Thoracic aorta (tissue), 2 donors: ENCODE results near the gene L3MBTL2. TPM values are rescaled to one million over a fixed set of nuclear protein-coding genes. Genes with fewer than 3 reads are reported as not detected.
"Not testable (repeated sequence)": the region's sequence is repeated elsewhere in the genome, so short reads cannot be mapped to it uniquely, and the experiment has no call there.

Source experiments
- ATAC-seq: fragments of 150-250 bp; one replicate; pipeline ENCODE4 v1.8.0; 2017; ENCODE audit warnings: low read depth; ENCODE audit not compliant: insufficient number of reproducible peaks, low FRiP score
- DNase-seq: peaks from one replicate; pipeline ENCODE4 v3.0.0-alpha.2; 2020; ENCODE audit warnings: low spot score
- H3K27ac ChIP-seq, 2 donors: fragments of 200-600 bp; sonication (generic); 1 replicate in 1 of 2; 2 replicates in 1 of 2; pipeline ENCODE4 v1.5.1; 2016; ENCODE audit warnings: mild to moderate bottlenecking in 2 of 2, moderate library complexity in 2 of 2
- H3K27me3 ChIP-seq: fragments of 200-600 bp; sonication (generic); replicated peaks from 2 replicates; pipeline ENCODE4 v1.6.0; 2016; ENCODE audit warnings: mild to moderate bottlenecking; ENCODE audit not compliant: insufficient read depth
- H3K36me3 ChIP-seq: fragments of 200-600 bp; sonication (generic); one replicate; pipeline ENCODE4 v1.5.1; 2016
- H3K4me1 ChIP-seq, 2 donors: fragments of 200-600 bp; sonication (generic); 1 replicate in 1 of 2; 2 replicates in 1 of 2; pipeline versions ENCODE4 v1.5.1 to v1.6.0; 2016; ENCODE audit warnings: low read depth in 2 of 2, mild to moderate bottlenecking in 1 of 2; ENCODE audit not compliant: control insufficient read depth in 1 of 2
- H3K4me3 ChIP-seq: fragments of 200-600 bp; sonication (generic); 2 replicates; pipeline ENCODE4 v1.5.1; 2016; ENCODE audit warnings: mild to moderate bottlenecking
- H3K9me3 ChIP-seq: fragments of 200-600 bp; sonication (generic); 2 replicates; pipeline ENCODE4 v1.5.1; 2016
- total RNA-seq, 2 donors: library from RNA; depleted of rRNA; stranded (reverse); fragments of >200 nt; gene quantifications; one replicate each; pipeline versions ENCODE4 v1.1.0 to v1.2.3, GENCODE V29; 2016
- TF ChIP-seq, protein P1 (sequence below): fragments of 200-600 bp; sonication (generic); IDR thresholded peaks from one replicate; pipeline ENCODE4 v1.5.1; 2019; ENCODE audit warnings: antibody characterized with exemption

L3MBTL2 gene
- total RNA-seq, 2 donors from 2014 or later, result 14.8 to 21.4 TPM

DNA sequence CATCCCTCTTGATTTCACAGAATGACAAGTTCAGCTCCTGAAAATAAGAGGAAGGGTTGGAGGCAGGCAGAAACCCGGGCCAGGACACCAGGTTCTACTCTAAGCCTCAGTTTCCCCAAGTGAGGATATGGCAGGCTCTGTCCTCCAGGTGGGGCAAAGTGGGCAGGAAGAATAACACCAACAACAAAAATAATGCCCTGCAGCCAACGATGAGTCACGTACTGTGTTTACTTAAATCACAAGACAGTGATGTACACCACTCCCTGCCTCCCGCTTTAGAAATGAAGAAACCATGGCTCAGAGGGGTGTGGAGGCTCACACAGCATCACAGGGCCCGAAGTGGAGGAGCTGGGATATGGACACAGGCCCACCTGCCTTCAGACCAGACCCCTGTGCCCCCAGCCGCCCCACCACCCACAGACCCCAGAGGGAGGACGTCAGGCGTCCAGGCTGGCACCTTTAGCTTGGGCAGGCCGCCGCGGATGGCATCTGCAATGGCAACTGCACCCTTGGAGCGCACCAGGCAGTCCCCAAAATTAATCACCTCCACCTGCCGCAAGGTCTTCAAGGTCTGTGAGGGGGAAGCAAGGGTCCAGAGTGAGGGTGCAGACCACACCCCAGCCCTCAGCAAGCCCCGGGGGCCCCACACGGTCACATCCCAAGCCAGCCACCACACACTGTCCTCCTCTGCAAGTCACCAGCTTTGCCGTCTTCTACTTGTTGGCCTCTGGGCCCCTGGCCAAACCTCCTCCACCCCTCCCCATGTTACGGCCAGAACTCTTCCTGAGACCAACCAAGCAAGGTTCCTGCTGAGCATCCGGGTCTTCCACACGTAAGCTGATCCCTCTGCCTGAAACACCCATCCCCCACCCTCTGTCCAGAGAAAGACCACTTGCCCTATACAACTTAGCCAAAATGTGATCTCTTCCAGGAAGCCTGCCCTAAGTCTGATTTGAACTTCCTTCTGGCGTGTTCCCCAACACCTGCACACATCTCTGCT, 51.4 kb downstream of the L3MBTL2 start:
- H3K4me1 ChIP-seq, result no peaks in the 10 kb centered on the region
- H3K27ac ChIP-seq, result no peak overlapping the region
- TF ChIP-seq, protein P1, sequence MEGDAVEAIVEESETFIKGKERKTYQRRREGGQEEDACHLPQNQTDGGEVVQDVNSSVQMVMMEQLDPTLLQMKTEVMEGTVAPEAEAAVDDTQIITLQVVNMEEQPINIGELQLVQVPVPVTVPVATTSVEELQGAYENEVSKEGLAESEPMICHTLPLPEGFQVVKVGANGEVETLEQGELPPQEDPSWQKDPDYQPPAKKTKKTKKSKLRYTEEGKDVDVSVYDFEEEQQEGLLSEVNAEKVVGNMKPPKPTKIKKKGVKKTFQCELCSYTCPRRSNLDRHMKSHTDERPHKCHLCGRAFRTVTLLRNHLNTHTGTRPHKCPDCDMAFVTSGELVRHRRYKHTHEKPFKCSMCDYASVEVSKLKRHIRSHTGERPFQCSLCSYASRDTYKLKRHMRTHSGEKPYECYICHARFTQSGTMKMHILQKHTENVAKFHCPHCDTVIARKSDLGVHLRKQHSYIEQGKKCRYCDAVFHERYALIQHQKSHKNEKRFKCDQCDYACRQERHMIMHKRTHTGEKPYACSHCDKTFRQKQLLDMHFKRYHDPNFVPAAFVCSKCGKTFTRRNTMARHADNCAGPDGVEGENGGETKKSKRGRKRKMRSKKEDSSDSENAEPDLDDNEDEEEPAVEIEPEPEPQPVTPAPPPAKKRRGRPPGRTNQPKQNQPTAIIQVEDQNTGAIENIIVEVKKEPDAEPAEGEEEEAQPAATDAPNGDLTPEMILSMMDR, result no peak
- no peaks in the 10 kb centered on the region for H3K9me3 ChIP-seq
- ATAC-seq, result no peak
- H3K36me3 ChIP-seq, result peaks cover 59% of the 10 kb centered on the region
- no peaks in the 10 kb centered on the region for H3K27me3 ChIP-seq
- H3K4me3 ChIP-seq, result no peak overlapping the region
- no peak for DNase-seq

DNA sequence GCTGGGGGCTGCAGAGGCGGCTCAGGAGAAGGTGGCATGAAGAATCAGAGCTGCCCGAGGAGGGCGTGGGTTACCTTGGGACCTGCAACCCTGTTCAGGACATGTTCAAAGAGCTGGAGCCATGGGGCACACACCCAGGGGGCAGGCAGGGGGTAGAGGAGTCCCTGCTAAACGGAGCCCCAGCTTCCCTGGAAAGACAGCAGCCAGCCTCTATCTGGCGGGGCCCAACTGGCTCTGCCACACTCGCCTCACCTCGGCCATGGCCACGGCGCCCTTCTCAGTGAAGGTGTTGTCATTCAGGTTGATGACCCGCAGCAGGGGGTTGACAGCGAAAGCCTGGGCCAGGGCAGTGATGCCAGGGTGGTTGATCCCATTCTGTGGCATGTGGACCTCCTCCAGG, 52.6 kb downstream of the L3MBTL2 start:
- H3K4me3 ChIP-seq, result no peak overlapping the region
- no peak overlapping the region for H3K27ac ChIP-seq
- H3K9me3 ChIP-seq, result no peaks in the 10 kb centered on the region
- H3K27me3 ChIP-seq, result no peaks in the 10 kb centered on the region
- TF ChIP-seq, protein P1, result no peak
- H3K36me3 ChIP-seq, result peaks cover 64% of the 10 kb centered on the region
- DNase-seq (no peak), ATAC-seq (no peak)
- H3K4me1 ChIP-seq, result no peaks in the 10 kb centered on the region

DNA sequence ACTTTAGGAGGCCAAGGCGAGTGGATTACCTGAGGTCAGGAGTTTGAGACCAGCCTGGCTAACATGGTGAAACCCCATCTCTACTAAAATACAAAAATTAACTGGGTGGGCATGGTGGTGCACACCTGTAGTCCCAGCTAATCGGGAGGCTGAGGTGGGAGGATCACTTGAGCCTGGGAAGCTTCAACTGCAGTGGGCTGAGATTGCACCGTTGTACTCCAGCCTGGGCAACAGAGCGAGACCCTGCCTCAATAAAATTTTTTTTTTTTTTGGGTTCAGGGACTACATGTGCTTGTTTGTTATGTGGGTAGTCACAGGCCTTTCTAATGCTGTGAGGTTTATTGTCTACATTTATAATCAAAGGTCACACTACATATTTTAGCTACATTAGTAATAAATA, 54.6 kb downstream of the L3MBTL2 start:
- not testable (repeated sequence) for H3K4me3 ChIP-seq, DNase-seq, H3K9me3 ChIP-seq, H3K4me1 ChIP-seq, H3K27ac ChIP-seq, H3K27me3 ChIP-seq, ATAC-seq
- peaks cover 70% of the 10 kb centered on the region for H3K36me3 ChIP-seq

DNA sequence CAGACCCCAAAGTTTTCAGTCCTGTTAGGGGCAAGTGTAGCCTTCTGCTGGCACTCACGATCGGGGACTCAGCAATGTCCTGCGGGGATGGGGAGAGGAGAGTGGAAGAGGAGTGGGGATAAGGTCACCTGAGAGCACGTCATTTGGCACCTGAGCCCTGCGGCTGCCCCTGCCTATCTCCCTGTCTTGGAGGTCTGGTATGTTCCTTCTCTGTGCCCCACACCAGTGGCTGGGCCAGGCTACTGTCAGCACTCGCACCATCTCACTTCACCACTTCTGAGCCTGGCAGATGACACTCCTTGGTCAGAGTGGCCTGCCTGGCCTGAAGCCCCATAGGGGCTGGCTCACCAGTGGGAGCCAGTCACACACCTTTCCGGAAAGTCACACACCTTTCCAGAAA, 55.8 kb downstream of the L3MBTL2 start:
- H3K36me3 ChIP-seq, result peaks cover 70% of the 10 kb centered on the region
- TF ChIP-seq, protein P1, result no peak

DNA sequence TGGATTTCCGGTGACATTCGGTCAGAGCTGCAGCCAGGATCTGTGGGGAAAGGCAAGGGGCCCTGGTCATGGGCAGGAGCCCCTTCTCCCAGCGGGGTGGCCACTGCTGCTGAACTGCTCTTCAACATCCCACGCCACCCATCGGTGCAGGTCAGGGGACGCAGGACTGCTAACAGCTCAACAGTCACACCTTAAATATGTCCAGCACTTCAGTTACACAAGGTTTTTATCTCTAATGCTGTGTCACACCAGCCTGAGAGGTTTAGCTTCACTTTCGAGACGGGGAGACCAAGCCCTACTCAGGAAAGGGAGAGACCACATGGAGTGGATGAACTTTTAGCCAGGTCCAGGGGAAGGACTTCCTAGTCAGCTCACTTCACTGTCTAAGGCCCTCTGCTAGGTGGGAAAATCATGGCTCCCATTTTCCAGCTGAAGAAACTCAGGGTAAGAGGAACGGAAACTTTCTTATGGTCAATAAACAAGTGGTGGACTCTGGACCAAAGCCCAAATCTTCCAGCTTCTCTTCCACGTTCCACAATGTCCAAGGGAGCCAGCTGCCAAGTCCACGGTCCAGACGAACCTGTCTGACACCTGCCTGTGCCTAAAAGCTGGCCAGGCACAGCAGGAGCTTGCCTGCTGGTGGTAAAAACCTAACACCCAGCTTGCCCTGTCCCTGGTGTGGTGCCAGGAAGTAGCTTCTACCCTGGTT, 56.6 kb downstream of the L3MBTL2 start:
- H3K27ac ChIP-seq, result no peak overlapping the region
- ATAC-seq, result no peak
- H3K36me3 ChIP-seq, result peaks cover 67% of the 10 kb centered on the region

More for the DNA sequence above, 55.8 kb downstream of the L3MBTL2 start:
- Histone ChIP-seq H3K27ac (no peak overlapping the region), H3K9me3 (no peaks in the 10 kb centered on the region), H3K4me1 (no peaks in the 10 kb centered on the region), H3K27me3 (no peaks in the 10 kb centered on the region), H3K4me3 (no peak overlapping the region)
- ATAC-seq, result no peak
- no peak for DNase-seq

More for the DNA sequence above, 56.6 kb downstream of the L3MBTL2 start:
- Histone ChIP-seq H3K4me3 (no peak overlapping the region), H3K27me3 (no peaks in the 10 kb centered on the region), H3K9me3 (no peaks in the 10 kb centered on the region), H3K4me1 (no peaks in the 10 kb centered on the region)
- TF ChIP-seq, protein P1, result no peak
- no peak for DNase-seq
